MM.1S (cell line): ENCODE measurements around the gene FLAD1.

Source experiments
- EZH2 ChIP-seq: fragments of 300-600 bp; sonication (generic); optimal IDR thresholded peaks from 2 replicates; pipeline ENCODE3; 2017; ENCODE audit warnings: low read depth, mild to moderate bottlenecking, antibody characterized with exemption, low read length, mixed read lengths
- EZH2phosphoT487 ChIP-seq: fragments of 300-600 bp; sonication (generic); IDR thresholded peaks from 2 replicates; pipeline ENCODE4 v1.6.1; 2018; ENCODE audit warnings: antibody characterized with exemption, low read length
- TF ChIP-seq, protein P1 (sequence below): fragments of 300-600 bp; sonication (generic); IDR thresholded peaks from 2 replicates; pipeline ENCODE4 v1.5.1; 2016; ENCODE audit warnings: antibody characterized with exemption, low read length, mixed read lengths

- TF ChIP-seq EZH2 (no peak), EZH2phosphoT487 (no peak)
- TF ChIP-seq, protein P1, sequence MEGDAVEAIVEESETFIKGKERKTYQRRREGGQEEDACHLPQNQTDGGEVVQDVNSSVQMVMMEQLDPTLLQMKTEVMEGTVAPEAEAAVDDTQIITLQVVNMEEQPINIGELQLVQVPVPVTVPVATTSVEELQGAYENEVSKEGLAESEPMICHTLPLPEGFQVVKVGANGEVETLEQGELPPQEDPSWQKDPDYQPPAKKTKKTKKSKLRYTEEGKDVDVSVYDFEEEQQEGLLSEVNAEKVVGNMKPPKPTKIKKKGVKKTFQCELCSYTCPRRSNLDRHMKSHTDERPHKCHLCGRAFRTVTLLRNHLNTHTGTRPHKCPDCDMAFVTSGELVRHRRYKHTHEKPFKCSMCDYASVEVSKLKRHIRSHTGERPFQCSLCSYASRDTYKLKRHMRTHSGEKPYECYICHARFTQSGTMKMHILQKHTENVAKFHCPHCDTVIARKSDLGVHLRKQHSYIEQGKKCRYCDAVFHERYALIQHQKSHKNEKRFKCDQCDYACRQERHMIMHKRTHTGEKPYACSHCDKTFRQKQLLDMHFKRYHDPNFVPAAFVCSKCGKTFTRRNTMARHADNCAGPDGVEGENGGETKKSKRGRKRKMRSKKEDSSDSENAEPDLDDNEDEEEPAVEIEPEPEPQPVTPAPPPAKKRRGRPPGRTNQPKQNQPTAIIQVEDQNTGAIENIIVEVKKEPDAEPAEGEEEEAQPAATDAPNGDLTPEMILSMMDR = no peak
These were observed 23.7 kb upstream of the FLAD1 start for GRCh38 chr1:154959426-154959780.
